K562 (cell line): Measurements from ENCODE around the gene MYO3B. TPM values are rescaled to one million over a fixed set of nuclear protein-coding genes. Genes with fewer than 3 reads are reported as not detected.
A peak's percentile ranks its signal among the peaks of the same experiment; 100 is the strongest.

Experiments used
- ATF1 ChIP-seq, 2 experiments: fragments of 450-650 bp in 1 of 2; IDR thresholded peaks; 2 replicates each; pipeline ENCODE4 v1.6.1; 2016; ENCODE audit warnings: missing compliant biosample characterization in 1 of 2, missing genetic modification characterization in 1 of 2
- CBFA2T3 ChIP-seq: fragments of 450-650 bp; IDR thresholded peaks from 2 replicates; pipeline ENCODE4 v1.6.1; 2017
- CHD4 ChIP-seq: fragments of 200-600 bp; sonication (generic); IDR thresholded peaks from 3 replicates; pipeline ENCODE4 v1.6.1; 2012; ENCODE audit warnings: low read depth, mild to moderate bottlenecking, mixed read lengths, low read length, inconsistent platforms; ENCODE audit not compliant: insufficient read depth, insufficient replicate concordance, poor library complexity, severe bottlenecking
- CREM ChIP-seq: IDR thresholded peaks from 2 replicates; pipeline ENCODE4 v1.6.1; 2014; ENCODE audit warnings: antibody characterized with exemption, low read depth
- CXXC5 ChIP-seq: fragments of 250-450 bp; sonication (Bioruptor Pico); IDR thresholded peaks from 2 replicates; pipeline ENCODE4 v1.8.0; 2022; ENCODE audit warnings: inconsistent platforms, mild to moderate bottlenecking, moderate library complexity
- HBP1 ChIP-seq: fragments of 450-650 bp; formaldehyde crosslinking; IDR thresholded peaks from 2 replicates; pipeline ENCODE4 v1.4.0; 2022; ENCODE audit warnings: missing genetic modification characterization
- HNRNPLL ChIP-seq: fragments of 200-400 bp; formaldehyde crosslinking; IDR thresholded peaks from 2 replicates; pipeline ENCODE4 v1.6.1; 2017; ENCODE audit warnings: low read length, low read depth, mild to moderate bottlenecking; ENCODE audit not compliant: poor library complexity, severe bottlenecking
- NR2C1 ChIP-seq, 2 experiments: fragments of 450-650 bp; IDR thresholded peaks; 2 replicates each; pipeline ENCODE4 v1.6.1; 2017; ENCODE audit warnings: mild to moderate bottlenecking in 2 of 2, antibody characterized with exemption in 1 of 2, inconsistent platforms in 1 of 2, missing compliant biosample characterization in 1 of 2, missing genetic modification characterization in 1 of 2
- PHF21A ChIP-seq: fragments of 450-650 bp; IDR thresholded peaks from 2 replicates; pipeline ENCODE4 v1.6.1; 2017; ENCODE audit warnings: low read depth, borderline replicate concordance
- REST ChIP-seq, 2 experiments: fragments of 450-650 bp; formaldehyde crosslinking in 1 of 2; IDR thresholded peaks; 2 replicates each; pipeline versions ENCODE4 v1.4.0 to v1.6.1; 2014 to 2020; ENCODE audit warnings: mild to moderate bottlenecking in 2 of 2, borderline replicate concordance in 1 of 2, low read depth in 1 of 2
- TAL1 ChIP-seq: fragments of 450-650 bp; IDR thresholded peaks from 2 replicates; pipeline ENCODE4 v1.6.1; 2016; ENCODE audit warnings: mild to moderate bottlenecking
- THRB ChIP-seq: fragments of 450-650 bp; formaldehyde crosslinking; conservative IDR thresholded peaks from 2 replicates; pipeline ENCODE4 v1.4.0; 2022; ENCODE audit warnings: mild to moderate bottlenecking, missing genetic modification characterization
- ZNF354B ChIP-seq: fragments of 250-450 bp; sonication (Bioruptor Pico); IDR thresholded peaks from 2 replicates; pipeline ENCODE4 v1.4.0; 2020
- polyA plus RNA-seq, 8 experiments: library from polyadenylated mRNA; depleted of rRNA in 4 of 8; stranded (reverse) in 5 of 8; unstranded in 3 of 8; fragments of >200 nt; fragmentation: Nextera tagmentation in 2 of 8; fragmentation: Illumina TruSeq in 1 of 8; extraction: Ambion mirVana in 2 of 8; extraction: Trizol in 1 of 8; gene quantifications; 2 replicates each; pipeline versions ENCODE4 v1.2.1 to v1.2.3, GENCODE V29; 2011 to 2014; ENCODE audit warnings: inconsistent platforms in 1 of 8, missing spikeins in 1 of 8
- total RNA-seq, 7 experiments: library from RNA; depleted of rRNA in 6 of 7; stranded (reverse); fragments of >200 nt in 6 of 7; fragmentation: Illumina TruSeq in 2 of 7; extraction: Trizol in 2 of 7; gene quantifications; 2 replicates each; pipeline versions ENCODE4 v1.2.1 to v1.2.3, GENCODE V29; 2011 to 2021; ENCODE audit warnings: low replicate concordance in 1 of 7

The MYO3B gene
- total and polyA plus RNA-seq, 9 of the 15 experiments (the other 6 are each of a cell fraction or from before 2014, with no cell fraction given) = 2.7 to 6.5 (median 3.6) TPM

GRCh38 chr2:170462433-170463205 is 284.7 kb downstream of the MYO3B start (continued):
- peak; percentile 14; the same call in 1 of the 2 replicates for TF ChIP-seq REST (IDR thresholded peaks at IDR 0.05; ENCODE audit: borderline replicate concordance)
- no peak for TF ChIP-seq REST (CRISPR knock-in tag; IDR thresholded peaks at IDR 0.05; ENCODE audit: low read depth)
- no peak for TF ChIP-seq HNRNPLL
- TF ChIP-seq CREM = 0 out of 2 replicates have a peak, but pooled peaks have one; percentile 44
- peak; percentile 80 for TF ChIP-seq TAL1
- TF ChIP-seq HBP1 = no peak
- TF ChIP-seq ZNF354B = no peak
- no peak for TF ChIP-seq NR2C1 (IDR thresholded peaks at IDR 0.05)
- TF ChIP-seq NR2C1 (tag; IDR thresholded peaks at IDR 0.05) = peak; percentile 45; the same call in 1 of the 2 replicates
- TF ChIP-seq CXXC5 (CRISPR knock-in tag) = peak; percentile 78
- no peak for TF ChIP-seq PHF21A
- no peak for TF ChIP-seq ATF1 (CRISPR knock-in tag; IDR thresholded peaks at IDR 0.05)
- TF ChIP-seq ATF1 (tag; IDR thresholded peaks at IDR 0.05) = peak; percentile 45
- TF ChIP-seq CHD4 = no peak
- TF ChIP-seq CBFA2T3 = peak; percentile 76
- TF ChIP-seq THRB (CRISPR knock-in tag) = no peak
